HL-60 (cell line): Measurements from ENCODE around the gene PLSCR3.

Experiments
- POLR2AphosphoS5 ChIP-seq: IDR thresholded peaks from 2 replicates; pipeline ENCODE4 v1.6.1; 2012; ENCODE audit warnings: low read depth
- TF ChIP-seq, protein P1 (sequence below): IDR thresholded peaks from one replicate; pipeline ENCODE4 v1.5.1; 2011; ENCODE audit warnings: low read length, control low read depth, inconsistent platforms; ENCODE audit not compliant: insufficient read depth
- TF ChIP-seq, protein P2 (sequence below): IDR thresholded peaks from 2 replicates; pipeline ENCODE4 v1.6.1; 2012; ENCODE audit warnings: low read depth; ENCODE audit not compliant: insufficient replicate concordance

DNA sequence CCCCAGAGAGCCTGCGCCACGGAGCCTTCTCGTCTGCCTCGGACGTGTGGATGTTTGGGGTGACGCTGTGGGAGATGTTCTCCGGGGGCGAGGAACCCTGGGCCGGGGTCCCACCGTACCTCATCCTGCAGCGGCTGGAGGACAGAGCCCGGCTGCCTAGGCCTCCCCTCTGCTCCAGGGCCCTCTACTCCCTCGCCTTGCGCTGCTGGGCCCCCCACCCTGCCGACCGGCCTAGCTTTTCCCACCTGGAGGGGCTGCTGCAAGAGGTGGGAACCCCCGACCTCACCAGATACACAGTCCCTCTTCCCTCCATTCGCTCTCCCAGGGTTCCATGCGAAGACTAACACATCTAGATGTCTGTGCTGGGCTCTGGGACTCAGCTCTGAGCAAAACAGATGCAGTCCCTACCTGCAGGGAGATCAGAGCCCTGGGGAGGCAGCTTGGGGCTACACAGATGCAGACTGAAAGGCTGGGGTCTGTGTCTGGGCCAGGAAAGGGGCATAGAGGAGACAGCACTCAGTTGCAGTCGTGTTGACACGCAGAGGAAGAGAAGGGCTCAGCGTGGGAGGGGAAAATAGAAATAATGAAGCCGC is 9.7 kb downstream of the PLSCR3 start:
- TF ChIP-seq, protein P1, sequence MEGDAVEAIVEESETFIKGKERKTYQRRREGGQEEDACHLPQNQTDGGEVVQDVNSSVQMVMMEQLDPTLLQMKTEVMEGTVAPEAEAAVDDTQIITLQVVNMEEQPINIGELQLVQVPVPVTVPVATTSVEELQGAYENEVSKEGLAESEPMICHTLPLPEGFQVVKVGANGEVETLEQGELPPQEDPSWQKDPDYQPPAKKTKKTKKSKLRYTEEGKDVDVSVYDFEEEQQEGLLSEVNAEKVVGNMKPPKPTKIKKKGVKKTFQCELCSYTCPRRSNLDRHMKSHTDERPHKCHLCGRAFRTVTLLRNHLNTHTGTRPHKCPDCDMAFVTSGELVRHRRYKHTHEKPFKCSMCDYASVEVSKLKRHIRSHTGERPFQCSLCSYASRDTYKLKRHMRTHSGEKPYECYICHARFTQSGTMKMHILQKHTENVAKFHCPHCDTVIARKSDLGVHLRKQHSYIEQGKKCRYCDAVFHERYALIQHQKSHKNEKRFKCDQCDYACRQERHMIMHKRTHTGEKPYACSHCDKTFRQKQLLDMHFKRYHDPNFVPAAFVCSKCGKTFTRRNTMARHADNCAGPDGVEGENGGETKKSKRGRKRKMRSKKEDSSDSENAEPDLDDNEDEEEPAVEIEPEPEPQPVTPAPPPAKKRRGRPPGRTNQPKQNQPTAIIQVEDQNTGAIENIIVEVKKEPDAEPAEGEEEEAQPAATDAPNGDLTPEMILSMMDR: no peak
- TF ChIP-seq POLR2AphosphoS5: no peak
- TF ChIP-seq, protein P2, sequence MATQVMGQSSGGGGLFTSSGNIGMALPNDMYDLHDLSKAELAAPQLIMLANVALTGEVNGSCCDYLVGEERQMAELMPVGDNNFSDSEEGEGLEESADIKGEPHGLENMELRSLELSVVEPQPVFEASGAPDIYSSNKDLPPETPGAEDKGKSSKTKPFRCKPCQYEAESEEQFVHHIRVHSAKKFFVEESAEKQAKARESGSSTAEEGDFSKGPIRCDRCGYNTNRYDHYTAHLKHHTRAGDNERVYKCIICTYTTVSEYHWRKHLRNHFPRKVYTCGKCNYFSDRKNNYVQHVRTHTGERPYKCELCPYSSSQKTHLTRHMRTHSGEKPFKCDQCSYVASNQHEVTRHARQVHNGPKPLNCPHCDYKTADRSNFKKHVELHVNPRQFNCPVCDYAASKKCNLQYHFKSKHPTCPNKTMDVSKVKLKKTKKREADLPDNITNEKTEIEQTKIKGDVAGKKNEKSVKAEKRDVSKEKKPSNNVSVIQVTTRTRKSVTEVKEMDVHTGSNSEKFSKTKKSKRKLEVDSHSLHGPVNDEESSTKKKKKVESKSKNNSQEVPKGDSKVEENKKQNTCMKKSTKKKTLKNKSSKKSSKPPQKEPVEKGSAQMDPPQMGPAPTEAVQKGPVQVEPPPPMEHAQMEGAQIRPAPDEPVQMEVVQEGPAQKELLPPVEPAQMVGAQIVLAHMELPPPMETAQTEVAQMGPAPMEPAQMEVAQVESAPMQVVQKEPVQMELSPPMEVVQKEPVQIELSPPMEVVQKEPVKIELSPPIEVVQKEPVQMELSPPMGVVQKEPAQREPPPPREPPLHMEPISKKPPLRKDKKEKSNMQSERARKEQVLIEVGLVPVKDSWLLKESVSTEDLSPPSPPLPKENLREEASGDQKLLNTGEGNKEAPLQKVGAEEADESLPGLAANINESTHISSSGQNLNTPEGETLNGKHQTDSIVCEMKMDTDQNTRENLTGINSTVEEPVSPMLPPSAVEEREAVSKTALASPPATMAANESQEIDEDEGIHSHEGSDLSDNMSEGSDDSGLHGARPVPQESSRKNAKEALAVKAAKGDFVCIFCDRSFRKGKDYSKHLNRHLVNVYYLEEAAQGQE: no peak
